ENCODE measurements around the gene PCDHGA4. TPM values are rescaled to one million over a fixed set of nuclear protein-coding genes. Genes with fewer than 3 reads are reported as not detected.
A peak's percentile ranks its signal among the peaks of the same experiment; 100 is the strongest.
"Not testable (repeated sequence)": the region's sequence is repeated elsewhere in the genome, so short reads cannot be mapped to it uniquely, and the experiment has no call there.

The PCDHGA4 gene
- total RNA-seq, 1 donor = 6.9 TPM

GRCh38 chr5:141373673-141374317, 19.0 kb downstream of the PCDHGA4 start, which contains the start of gene PCDHGA6:
Gene PCDHGA6 (plus strand): TSS chr5:141373891. CDS start chr5:141374084, 193 bp downstream.
- Histone ChIP-seq H2AFZ (ENCODE audit: low read length) (peak within 1 kb of the TSS; percentile 55), H3K4me2 (ENCODE audit: insufficient read depth, low read length) (peak within 1 kb of the TSS; percentile 21), H3K9me3 (ENCODE audit: low read depth, low read length) (peaks cover 8% of the 10 kb centered on the region), H3K27ac (ENCODE audit: low read depth, low read length) (no peak within 1 kb of the TSS), H3K79me2 (ENCODE audit: insufficient read depth, low read length) (no peaks in the 10 kb centered on the region), H4K20me1 (ENCODE audit: insufficient read depth, low read length) (no peaks in the 10 kb centered on the region), H3K4me3 (ENCODE audit: insufficient read depth, low read length) (peak within 1 kb of the TSS; percentile 68), H3K36me3 (ENCODE audit: insufficient read depth, low read length) (no peaks in the 10 kb centered on the region), H3K27me3 (ENCODE audit: insufficient read depth, low read length) (peaks cover 16% of the 10 kb centered on the region), H3K4me1 (ENCODE audit: insufficient read depth, low read length) (no peaks in the 10 kb centered on the region)
- peak; percentile 84 for DNase-seq (ENCODE audit: insufficient read length, low spot score, missing footprints)
- TF ChIP-seq CTCF (IDR thresholded peaks at IDR 0.05; ENCODE audit: extremely low read depth, low read depth, low read length) = peak; percentile 61

GRCh38 chr5:141374627-141375026, 19.8 kb downstream of the PCDHGA4 start:
- H3K27me3 ChIP-seq (ENCODE audit: insufficient read depth, low read length) = peaks cover 16% of the 10 kb centered on the region
- no peak for DNase-seq (ENCODE audit: insufficient read length, low spot score, missing footprints)
- H3K36me3 ChIP-seq (ENCODE audit: insufficient read depth, low read length) = no peaks in the 10 kb centered on the region
- peak overlapping the region; percentile 21 for H3K4me2 ChIP-seq (ENCODE audit: insufficient read depth, low read length)
- no peak overlapping the region for H2AFZ ChIP-seq (ENCODE audit: low read length)
- H3K4me3 ChIP-seq (ENCODE audit: insufficient read depth, low read length) = peak overlapping the region; percentile 68
- peaks cover 8% of the 10 kb centered on the region for H3K9me3 ChIP-seq (ENCODE audit: low read depth, low read length)
- no peaks in the 10 kb centered on the region for H3K79me2 ChIP-seq (ENCODE audit: insufficient read depth, low read length)
- no peaks in the 10 kb centered on the region for H3K4me1 ChIP-seq (ENCODE audit: insufficient read depth, low read length)
- TF ChIP-seq CTCF (IDR thresholded peaks at IDR 0.05; ENCODE audit: extremely low read depth, low read depth, low read length) = no peak
- no peak overlapping the region for H3K27ac ChIP-seq (ENCODE audit: low read depth, low read length)
- no peaks in the 10 kb centered on the region for H4K20me1 ChIP-seq (ENCODE audit: insufficient read depth, low read length)

- H2AFZ ChIP-seq (ENCODE audit: low read length); H3K4me1 ChIP-seq (ENCODE audit: insufficient read depth, low read length); DNase-seq (ENCODE audit: insufficient read length, low spot score, missing footprints); H4K20me1 ChIP-seq (ENCODE audit: insufficient read depth, low read length); H3K4me2 ChIP-seq (ENCODE audit: insufficient read depth, low read length); H3K27ac ChIP-seq (ENCODE audit: low read depth, low read length); H3K4me3 ChIP-seq (ENCODE audit: insufficient read depth, low read length); H3K9me3 ChIP-seq (ENCODE audit: low read depth, low read length); H3K79me2 ChIP-seq (ENCODE audit: insufficient read depth, low read length); H3K36me3 ChIP-seq (ENCODE audit: insufficient read depth, low read length): not testable (repeated sequence)
- H3K27me3 ChIP-seq (ENCODE audit: insufficient read depth, low read length) = peaks cover 15% of the 10 kb centered on the region
These were observed 20.8 kb downstream of the PCDHGA4 start for GRCh38 chr5:141375444-141376155.

- Histone ChIP-seq H3K27ac (ENCODE audit: low read depth, low read length) (no peak within 1 kb of the TSS), H3K4me1 (ENCODE audit: insufficient read depth, low read length) (no peaks in the 10 kb centered on the region), H2AFZ (ENCODE audit: low read length) (peak within 1 kb of the TSS; percentile 58), H3K27me3 (ENCODE audit: insufficient read depth, low read length) (no peaks in the 10 kb centered on the region), H3K79me2 (ENCODE audit: insufficient read depth, low read length) (no peaks in the 10 kb centered on the region), H4K20me1 (ENCODE audit: insufficient read depth, low read length) (no peaks in the 10 kb centered on the region), H3K4me3 (ENCODE audit: insufficient read depth, low read length) (peak within 1 kb of the TSS; percentile 71), H3K9me3 (ENCODE audit: low read depth, low read length) (no peaks in the 10 kb centered on the region), H3K4me2 (ENCODE audit: insufficient read depth, low read length) (peak within 1 kb of the TSS; percentile 77), H3K36me3 (ENCODE audit: insufficient read depth, low read length) (no peaks in the 10 kb centered on the region)
- TF ChIP-seq CTCF (IDR thresholded peaks at IDR 0.05; ENCODE audit: extremely low read depth, low read depth, low read length) = peak; percentile 65
- peak; percentile 93 for DNase-seq (ENCODE audit: insufficient read length, low spot score, missing footprints)
These were observed 27.9 kb downstream of the PCDHGA4 start, which contains the start of gene PCDHGA7 for GRCh38 chr5:141382469-141383294. Gene PCDHGA7 (plus strand): TSS chr5:141382742. CDS start chr5:141382900, 158 bp downstream.

All from osteoblast (primary cell).